ENCODE measurements around the gene SLC7A4.

Gene SLC7A4

GRCh38 chr22:20993304-20994127, 38.8 kb downstream of the SLC7A4 start:
- no peak for DNase-seq
- in situ Hi-C loops (cut with HindIII; ENCODE audit: low pct_ligation_motif_present, low pct_unique_long_range_greater_than_20kb, low sequenced_read_pairs), result no loop called here

- in situ Hi-C loops (cut with HindIII; ENCODE audit: low pct_ligation_motif_present, low pct_unique_long_range_greater_than_20kb, low sequenced_read_pairs), result no loop called here
- DNase-seq, result no peak
These were observed 39.7 kb downstream of the SLC7A4 start for GRCh38 chr22:20992456-20993303.

GRCh38 chr22:20992056-20992442, 40.3 kb downstream of the SLC7A4 start:
- in situ Hi-C loops (cut with HindIII; ENCODE audit: low pct_ligation_motif_present, low pct_unique_long_range_greater_than_20kb, low sequenced_read_pairs), result no loop called here
- DNase-seq, result no peak

GRCh38 chr22:20991252-20992055, 40.9 kb downstream of the SLC7A4 start:
- in situ Hi-C loops (cut with HindIII; ENCODE audit: low pct_ligation_motif_present, low pct_unique_long_range_greater_than_20kb, low sequenced_read_pairs), result no loop called here

GRCh38 chr22:20990184-20991180, 41.9 kb downstream of the SLC7A4 start:
- in situ Hi-C loops (cut with HindIII; ENCODE audit: low pct_ligation_motif_present, low pct_unique_long_range_greater_than_20kb, low sequenced_read_pairs), result no loop called here
- no peak for DNase-seq

More at GRCh38 chr22:20991252-20992055, 40.9 kb downstream of the SLC7A4 start:
- DNase-seq, result no peak

GRCh38 chr22:20989323-20990138, 42.8 kb downstream of the SLC7A4 start:
- peak; percentile 28 for DNase-seq
- in situ Hi-C loops (cut with HindIII; ENCODE audit: low pct_ligation_motif_present, low pct_unique_long_range_greater_than_20kb, low sequenced_read_pairs), result no loop called here

GRCh38 chr22:20988573-20989322, 43.6 kb downstream of the SLC7A4 start:
- in situ Hi-C loops (cut with HindIII; ENCODE audit: low pct_ligation_motif_present, low pct_unique_long_range_greater_than_20kb, low sequenced_read_pairs), result no loop called here
- no peak for DNase-seq

GRCh38 chr22:20987375-20987774, 45.0 kb downstream of the SLC7A4 start:
- DNase-seq, result no peak
- in situ Hi-C loops (cut with HindIII; ENCODE audit: low pct_ligation_motif_present, low pct_unique_long_range_greater_than_20kb, low sequenced_read_pairs), result no loop called here

- in situ Hi-C loops (cut with HindIII; ENCODE audit: low pct_ligation_motif_present, low pct_unique_long_range_greater_than_20kb, low sequenced_read_pairs), result no loop called here
- no peak for DNase-seq
These were observed 46.0 kb downstream of the SLC7A4 start for GRCh38 chr22:20986365-20986764.

- in situ Hi-C loops (cut with HindIII; ENCODE audit: low pct_ligation_motif_present, low pct_unique_long_range_greater_than_20kb, low sequenced_read_pairs), result no loop called here
These were observed 46.6 kb downstream of the SLC7A4 start for GRCh38 chr22:20985720-20986119.

GRCh38 chr22:20983081-20983771, 49.1 kb downstream of the SLC7A4 start:
- DNase-seq, result no peak
- in situ Hi-C loops (cut with HindIII; ENCODE audit: low pct_ligation_motif_present, low pct_unique_long_range_greater_than_20kb, low sequenced_read_pairs), result no loop called here

More at GRCh38 chr22:20985720-20986119, 46.6 kb downstream of the SLC7A4 start:
- no peak for DNase-seq

- in situ Hi-C loops (cut with HindIII; ENCODE audit: low pct_ligation_motif_present, low pct_unique_long_range_greater_than_20kb, low sequenced_read_pairs), result no loop called here
These were observed 49.8 kb downstream of the SLC7A4 start for GRCh38 chr22:20982563-20982882.

GRCh38 chr22:20981787-20982562, 50.4 kb downstream of the SLC7A4 start, which contains the start of gene LZTR1:
LZTR1 (plus strand) TSS chr22:20982297; CDS start chr22:20982372, 75 bp downstream.
- peak; percentile 71 for DNase-seq
- in situ Hi-C loops (cut with HindIII; ENCODE audit: low pct_ligation_motif_present, low pct_unique_long_range_greater_than_20kb, low sequenced_read_pairs), result no loop called here

More at GRCh38 chr22:20982563-20982882, 49.8 kb downstream of the SLC7A4 start:
- DNase-seq, result no peak

- in situ Hi-C loops (cut with HindIII; ENCODE audit: low pct_ligation_motif_present, low pct_unique_long_range_greater_than_20kb, low sequenced_read_pairs), result no loop called here
- DNase-seq, result no peak
These were observed 51.2 kb downstream of the SLC7A4 start for GRCh38 chr22:20980938-20981722.
